GM23338 (cell line): Measurements from ENCODE around the gene ZNF337. TPM values are rescaled to one million over a fixed set of nuclear protein-coding genes. Genes with fewer than 3 reads are reported as not detected.

Experiments used
- ATAC-seq: fragments of 200-7000 bp; cut with Tn5 transposase; 3 replicates; pipeline ENCODE4 v1.9.1; 2020
- DNase-seq: peaks from one replicate; pipeline ENCODE4 v3.0.0-alpha.2; 2015; ENCODE audit warnings: low spot score
- H2AFZ ChIP-seq: fragments of 200-600 bp; sonication (generic); 2 replicates; pipeline ENCODE4 v1.8.0; 2016; ENCODE audit warnings: antibody characterized with exemption, mild to moderate bottlenecking, moderate library complexity
- H3F3A ChIP-seq: fragments of 200-600 bp; sonication (generic); replicated peaks from 2 replicates; pipeline ENCODE4 v1.8.0; 2017; ENCODE audit warnings: antibody characterized with exemption, mixed run types, low read depth
- H3K27ac ChIP-seq: fragments of 200-600 bp; sonication (generic); 2 replicates; pipeline ENCODE4 v1.6.1; 2016; ENCODE audit warnings: low read depth
- H3K27me3 ChIP-seq: fragments of 200-600 bp; sonication (generic); 2 replicates; pipeline ENCODE4 v1.8.0; 2016; ENCODE audit warnings: mild to moderate bottlenecking, mixed run types, moderate library complexity; ENCODE audit not compliant: insufficient read depth
- H3K36me3 ChIP-seq: fragments of 200-600 bp; sonication (generic); 2 replicates; pipeline ENCODE4 v1.8.0; 2016; ENCODE audit warnings: mild to moderate bottlenecking; ENCODE audit not compliant: insufficient read depth
- H3K4me1 ChIP-seq: fragments of 200-600 bp; sonication (generic); 2 replicates; pipeline ENCODE4 v1.8.0; 2016; ENCODE audit warnings: mild to moderate bottlenecking, moderate library complexity; ENCODE audit not compliant: insufficient read depth
- H3K4me2 ChIP-seq: fragments of 200-600 bp; sonication (generic); 2 replicates; pipeline ENCODE4 v1.7.1; 2017; ENCODE audit warnings: mixed run types
- H3K4me3 ChIP-seq: fragments of 200-600 bp; sonication (generic); 2 replicates; pipeline ENCODE4 v1.6.1; 2016; ENCODE audit warnings: mixed run types
- H3K79me2 ChIP-seq: fragments of 200-600 bp; sonication (generic); replicated peaks from 2 replicates; pipeline ENCODE4 v1.8.0; 2017; ENCODE audit warnings: mild to moderate bottlenecking; ENCODE audit not compliant: insufficient read depth
- H3K9me2 ChIP-seq: fragments of 200-600 bp; sonication (generic); 2 replicates; pipeline ENCODE4 v1.8.0; 2017; ENCODE audit not compliant: insufficient read depth
- H4K20me1 ChIP-seq: fragments of 200-600 bp; sonication (generic); replicated peaks from 2 replicates; pipeline ENCODE4 v1.8.0; 2017; ENCODE audit warnings: mild to moderate bottlenecking; ENCODE audit not compliant: insufficient read depth
- H3K27ac Mint-ChIP-seq: 2 replicates; pipeline ENCODE4 v1.8.0; 2020; ENCODE audit warnings: inconsistent platforms, mild to moderate bottlenecking, moderate library complexity, mixed read lengths
- H3K27me3 Mint-ChIP-seq: 3 replicates; pipeline ENCODE4 v1.8.0; 2022; ENCODE audit warnings: low read depth, mild to moderate bottlenecking, moderate library complexity, mixed read lengths, inconsistent platforms; ENCODE audit not compliant: insufficient read depth, poor library complexity
- H3K36me3 Mint-ChIP-seq: 3 replicates; pipeline ENCODE4 v1.8.0; 2021; ENCODE audit warnings: low read depth, mild to moderate bottlenecking, inconsistent platforms, moderate library complexity, mixed read lengths
- H3K4me1 Mint-ChIP-seq: 3 replicates; pipeline ENCODE4 v1.8.0; 2020; ENCODE audit warnings: mild to moderate bottlenecking, inconsistent platforms, mixed read lengths
- H3K4me3 Mint-ChIP-seq: 3 replicates; pipeline ENCODE4 v1.8.0; 2021; ENCODE audit warnings: moderate library complexity, mild to moderate bottlenecking, inconsistent platforms, mixed read lengths
- H3K9me3 Mint-ChIP-seq: 3 replicates; pipeline ENCODE4 v1.8.0; 2020; ENCODE audit warnings: moderate library complexity, mild to moderate bottlenecking, inconsistent platforms, mixed read lengths
- EZH2 ChIP-seq: fragments of 200-600 bp; sonication (generic); IDR thresholded peaks from one replicate; pipeline ENCODE4 v1.8.0; 2017; ENCODE audit warnings: antibody characterized with exemption, mild to moderate bottlenecking, low read depth; ENCODE audit not compliant: unreplicated experiment
- JUNB ChIP-seq: IDR thresholded peaks from one replicate; pipeline ENCODE4 v1.6.1; 2016; ENCODE audit warnings: antibody characterized with exemption; ENCODE audit not compliant: unreplicated experiment
- POLR2AphosphoS5 ChIP-seq: IDR thresholded peaks from 2 replicates; pipeline ENCODE4 v1.6.1; 2016; ENCODE audit warnings: antibody characterized with exemption, low read depth
- polyA plus RNA-seq: library from polyadenylated mRNA; unstranded; fragments of >200 nt; fragmentation: Nextera tagmentation; extraction: Ambion mirVana; gene quantifications from 2 replicates; pipeline ENCODE4 v1.2.1, GENCODE V29; 2016
- total RNA-seq: library from RNA; depleted of rRNA; stranded (reverse); fragments of >200 nt; shearing (Covaris generic); gene quantifications from 2 replicates; pipeline ENCODE4 v1.2.3, GENCODE V29; 2014
- TF ChIP-seq, protein P1 (sequence below): IDR thresholded peaks from 2 replicates; pipeline ENCODE4 v1.6.1; 2016; ENCODE audit warnings: antibody characterized with exemption
- TF ChIP-seq, protein P2 (sequence below): fragments of 250-450 bp; sonication (Bioruptor Pico); IDR thresholded peaks from 2 replicates; pipeline ENCODE4 v1.5.0; 2020; ENCODE audit warnings: mild to moderate bottlenecking, moderate library complexity
- TF ChIP-seq, protein P3 (sequence below), 2 experiments: fragments of 200-600 bp in 1 of 2; sonication (generic) in 1 of 2; conservative IDR thresholded peaks; 2 replicates each; pipeline versions ENCODE4 v1.5.1 to v1.6.1; 2016 to 2017; ENCODE audit warnings: antibody characterized with exemption in 2 of 2, low read depth in 2 of 2, mild to moderate bottlenecking in 2 of 2, moderate library complexity in 1 of 2

ZNF337 gene
- total and polyA plus RNA-seq, 2 experiments from 2014 or later: 2.1 to 6.3 TPM

DNA sequence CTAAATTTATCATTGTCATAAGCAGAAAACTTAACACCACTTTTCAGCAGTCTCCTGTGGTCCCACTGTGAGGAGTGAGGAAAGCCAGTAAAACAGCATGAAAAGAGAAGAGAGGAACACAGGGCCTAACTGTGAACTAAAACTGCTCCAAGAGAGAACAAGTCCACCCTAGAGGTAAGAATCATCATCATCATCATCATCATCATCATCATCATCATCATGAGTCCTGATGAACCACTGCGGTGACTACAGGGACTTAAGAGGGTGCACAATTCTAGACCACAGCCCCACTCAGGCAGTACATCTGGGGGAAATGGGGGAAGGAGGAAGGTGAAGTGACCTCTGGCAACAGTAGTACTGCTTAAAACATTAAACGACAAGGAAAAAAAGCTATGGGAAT lies 13.6 kb downstream of the ZNF337 start:
- Histone ChIP-seq H3K79me2 (no peaks in the 10 kb centered on the region), H3K4me2 (no peak overlapping the region), H3K36me3 (no peaks in the 10 kb centered on the region), H3K4me1 (0 out of 2 replicates have a peak, but pooled peaks cover 3% of the 10 kb centered on the region), H3K27me3 (no peaks in the 10 kb centered on the region), H3K4me3 (no peak overlapping the region), H3K9me2 (no peaks in the 10 kb centered on the region), H3K27ac (no peak overlapping the region), H3F3A (no peaks in the 10 kb centered on the region), H4K20me1 (no peaks in the 10 kb centered on the region; the same call in 1 of the 2 replicates), H2AFZ (no peak overlapping the region)
- DNase-seq: no peak
- Mint-ChIP-seq H3K27me3 (peaks cover 2% of the 10 kb centered on the region), H3K4me1 (peaks cover 11% of the 10 kb centered on the region), H3K27ac (no peak overlapping the region), H3K36me3 (peaks cover 18% of the 10 kb centered on the region), H3K4me3 (no peak overlapping the region), H3K9me3 (peaks cover 3% of the 10 kb centered on the region; the same call in 2 of the 3 replicates)
- TF ChIP-seq, protein P1, sequence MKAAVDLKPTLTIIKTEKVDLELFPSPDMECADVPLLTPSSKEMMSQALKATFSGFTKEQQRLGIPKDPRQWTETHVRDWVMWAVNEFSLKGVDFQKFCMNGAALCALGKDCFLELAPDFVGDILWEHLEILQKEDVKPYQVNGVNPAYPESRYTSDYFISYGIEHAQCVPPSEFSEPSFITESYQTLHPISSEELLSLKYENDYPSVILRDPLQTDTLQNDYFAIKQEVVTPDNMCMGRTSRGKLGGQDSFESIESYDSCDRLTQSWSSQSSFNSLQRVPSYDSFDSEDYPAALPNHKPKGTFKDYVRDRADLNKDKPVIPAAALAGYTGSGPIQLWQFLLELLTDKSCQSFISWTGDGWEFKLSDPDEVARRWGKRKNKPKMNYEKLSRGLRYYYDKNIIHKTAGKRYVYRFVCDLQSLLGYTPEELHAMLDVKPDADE: no peak
- no peak for TF ChIP-seq JUNB
- TF ChIP-seq, protein P2, sequence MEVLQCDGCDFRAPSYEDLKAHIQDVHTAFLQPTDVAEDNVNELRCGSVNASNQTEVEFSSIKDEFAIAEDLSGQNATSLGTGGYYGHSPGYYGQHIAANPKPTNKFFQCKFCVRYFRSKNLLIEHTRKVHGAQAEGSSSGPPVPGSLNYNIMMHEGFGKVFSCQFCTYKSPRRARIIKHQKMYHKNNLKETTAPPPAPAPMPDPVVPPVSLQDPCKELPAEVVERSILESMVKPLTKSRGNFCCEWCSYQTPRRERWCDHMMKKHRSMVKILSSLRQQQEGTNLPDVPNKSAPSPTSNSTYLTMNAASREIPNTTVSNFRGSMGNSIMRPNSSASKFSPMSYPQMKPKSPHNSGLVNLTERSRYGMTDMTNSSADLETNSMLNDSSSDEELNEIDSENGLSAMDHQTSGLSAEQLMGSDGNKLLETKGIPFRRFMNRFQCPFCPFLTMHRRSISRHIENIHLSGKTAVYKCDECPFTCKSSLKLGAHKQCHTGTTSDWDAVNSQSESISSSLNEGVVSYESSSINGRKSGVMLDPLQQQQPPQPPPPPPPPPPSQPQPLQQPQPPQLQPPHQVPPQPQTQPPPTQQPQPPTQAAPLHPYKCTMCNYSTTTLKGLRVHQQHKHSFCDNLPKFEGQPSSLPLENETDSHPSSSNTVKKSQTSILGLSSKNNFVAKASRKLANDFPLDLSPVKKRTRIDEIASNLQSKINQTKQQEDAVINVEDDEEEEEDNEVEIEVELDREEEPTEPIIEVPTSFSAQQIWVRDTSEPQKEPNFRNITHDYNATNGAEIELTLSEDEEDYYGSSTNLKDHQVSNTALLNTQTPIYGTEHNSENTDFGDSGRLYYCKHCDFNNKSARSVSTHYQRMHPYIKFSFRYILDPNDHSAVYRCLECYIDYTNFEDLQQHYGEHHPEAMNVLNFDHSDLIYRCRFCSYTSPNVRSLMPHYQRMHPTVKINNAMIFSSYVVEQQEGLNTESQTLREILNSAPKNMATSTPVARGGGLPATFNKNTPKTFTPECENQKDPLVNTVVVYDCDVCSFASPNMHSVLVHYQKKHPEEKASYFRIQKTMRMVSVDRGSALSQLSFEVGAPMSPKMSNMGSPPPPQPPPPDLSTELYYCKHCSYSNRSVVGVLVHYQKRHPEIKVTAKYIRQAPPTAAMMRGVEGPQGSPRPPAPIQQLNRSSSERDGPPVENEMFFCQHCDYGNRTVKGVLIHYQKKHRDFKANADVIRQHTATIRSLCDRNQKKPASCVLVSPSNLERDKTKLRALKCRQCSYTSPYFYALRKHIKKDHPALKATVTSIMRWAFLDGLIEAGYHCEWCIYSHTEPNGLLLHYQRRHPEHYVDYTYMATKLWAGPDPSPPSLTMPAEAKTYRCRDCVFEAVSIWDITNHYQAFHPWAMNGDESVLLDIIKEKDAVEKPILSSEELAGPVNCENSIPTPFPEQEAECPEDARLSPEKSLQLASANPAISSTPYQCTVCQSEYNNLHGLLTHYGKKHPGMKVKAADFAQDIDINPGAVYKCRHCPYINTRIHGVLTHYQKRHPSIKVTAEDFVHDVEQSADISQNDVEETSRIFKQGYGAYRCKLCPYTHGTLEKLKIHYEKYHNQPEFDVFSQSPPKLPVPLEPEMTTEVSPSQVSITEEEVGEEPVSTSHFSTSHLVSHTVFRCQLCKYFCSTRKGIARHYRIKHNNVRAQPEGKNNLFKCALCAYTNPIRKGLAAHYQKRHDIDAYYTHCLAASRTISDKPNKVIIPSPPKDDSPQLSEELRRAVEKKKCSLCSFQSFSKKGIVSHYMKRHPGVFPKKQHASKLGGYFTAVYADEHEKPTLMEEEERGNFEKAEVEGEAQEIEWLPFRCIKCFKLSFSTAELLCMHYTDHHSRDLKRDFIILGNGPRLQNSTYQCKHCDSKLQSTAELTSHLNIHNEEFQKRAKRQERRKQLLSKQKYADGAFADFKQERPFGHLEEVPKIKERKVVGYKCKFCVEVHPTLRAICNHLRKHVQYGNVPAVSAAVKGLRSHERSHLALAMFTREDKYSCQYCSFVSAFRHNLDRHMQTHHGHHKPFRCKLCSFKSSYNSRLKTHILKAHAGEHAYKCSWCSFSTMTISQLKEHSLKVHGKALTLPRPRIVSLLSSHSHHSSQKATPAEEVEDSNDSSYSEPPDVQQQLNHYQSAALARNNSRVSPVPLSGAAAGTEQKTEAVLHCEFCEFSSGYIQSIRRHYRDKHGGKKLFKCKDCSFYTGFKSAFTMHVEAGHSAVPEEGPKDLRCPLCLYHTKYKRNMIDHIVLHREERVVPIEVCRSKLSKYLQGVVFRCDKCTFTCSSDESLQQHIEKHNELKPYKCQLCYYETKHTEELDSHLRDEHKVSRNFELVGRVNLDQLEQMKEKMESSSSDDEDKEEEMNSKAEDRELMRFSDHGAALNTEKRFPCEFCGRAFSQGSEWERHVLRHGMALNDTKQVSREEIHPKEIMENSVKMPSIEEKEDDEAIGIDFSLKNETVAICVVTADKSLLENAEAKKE (CRISPR knock-in tag): no peak
- TF ChIP-seq, protein P3, sequence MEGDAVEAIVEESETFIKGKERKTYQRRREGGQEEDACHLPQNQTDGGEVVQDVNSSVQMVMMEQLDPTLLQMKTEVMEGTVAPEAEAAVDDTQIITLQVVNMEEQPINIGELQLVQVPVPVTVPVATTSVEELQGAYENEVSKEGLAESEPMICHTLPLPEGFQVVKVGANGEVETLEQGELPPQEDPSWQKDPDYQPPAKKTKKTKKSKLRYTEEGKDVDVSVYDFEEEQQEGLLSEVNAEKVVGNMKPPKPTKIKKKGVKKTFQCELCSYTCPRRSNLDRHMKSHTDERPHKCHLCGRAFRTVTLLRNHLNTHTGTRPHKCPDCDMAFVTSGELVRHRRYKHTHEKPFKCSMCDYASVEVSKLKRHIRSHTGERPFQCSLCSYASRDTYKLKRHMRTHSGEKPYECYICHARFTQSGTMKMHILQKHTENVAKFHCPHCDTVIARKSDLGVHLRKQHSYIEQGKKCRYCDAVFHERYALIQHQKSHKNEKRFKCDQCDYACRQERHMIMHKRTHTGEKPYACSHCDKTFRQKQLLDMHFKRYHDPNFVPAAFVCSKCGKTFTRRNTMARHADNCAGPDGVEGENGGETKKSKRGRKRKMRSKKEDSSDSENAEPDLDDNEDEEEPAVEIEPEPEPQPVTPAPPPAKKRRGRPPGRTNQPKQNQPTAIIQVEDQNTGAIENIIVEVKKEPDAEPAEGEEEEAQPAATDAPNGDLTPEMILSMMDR (conservative IDR thresholded peaks at IDR 0.05; ENCODE audit: low read depth in 2 of 2): no peak
- no peak for TF ChIP-seq EZH2
- no peak for TF ChIP-seq POLR2AphosphoS5
- ATAC-seq: no peak
